Activated naive CD4-positive, alpha-beta T cell treated with anti-CD3 and anti-CD28 coated beads, Interleukin-2, amount 50 U/mL, for 24 hours (primary cell): Measurements from ENCODE around the gene MAPRE3.

Experiments
- H3K27ac Mint-ChIP-seq: one replicate; pipeline ENCODE4 v1.8.0; 2021; ENCODE audit warnings: mild to moderate bottlenecking, mixed read lengths
- H3K27me3 Mint-ChIP-seq: one replicate; pipeline ENCODE4 v1.8.0; 2021; ENCODE audit warnings: mixed read lengths
- H3K36me3 Mint-ChIP-seq: one replicate; pipeline ENCODE4 v1.8.0; 2021; ENCODE audit warnings: mixed read lengths
- H3K4me1 Mint-ChIP-seq: one replicate; pipeline ENCODE4 v1.8.0; 2021; ENCODE audit warnings: mixed read lengths
- H3K4me3 Mint-ChIP-seq: one replicate; pipeline ENCODE4 v1.8.0; 2021; ENCODE audit warnings: mild to moderate bottlenecking, mixed read lengths
- H3K9me3 Mint-ChIP-seq: one replicate; pipeline ENCODE4 v1.8.0; 2021; ENCODE audit warnings: mixed read lengths

MAPRE3 gene

GRCh38 chr2:27050996-27051901 lies 80.8 kb downstream of the MAPRE3 start, which contains the start of gene AGBL5:
Gene AGBL5 (plus strand): TSS chr2:27051668. CDS start chr2:27052959, 1,291 bp downstream.
- Mint-ChIP-seq H3K27me3 (peaks cover 4% of the 10 kb centered on the region), H3K4me3 (peak within 1 kb of the TSS; percentile 97), H3K36me3 (peaks cover 6% of the 10 kb centered on the region), H3K9me3 (peaks cover 4% of the 10 kb centered on the region), H3K4me1 (peaks cover 10% of the 10 kb centered on the region), H3K27ac (peak within 1 kb of the TSS; percentile 100)

GRCh38 chr2:27051902-27052645 lies 81.6 kb downstream of the MAPRE3 start:
- peak overlapping the region; percentile 89 for H3K4me3 Mint-ChIP-seq
- peaks cover 4% of the 10 kb centered on the region for H3K27me3 Mint-ChIP-seq
- peaks cover 6% of the 10 kb centered on the region for H3K36me3 Mint-ChIP-seq
- H3K4me1 Mint-ChIP-seq = peaks cover 10% of the 10 kb centered on the region
- peaks cover 4% of the 10 kb centered on the region for H3K9me3 Mint-ChIP-seq
- H3K27ac Mint-ChIP-seq = peak overlapping the region; percentile 84

GRCh38 chr2:27053321-27053720 lies 82.9 kb downstream of the MAPRE3 start:
- peaks cover 6% of the 10 kb centered on the region for H3K36me3 Mint-ChIP-seq
- peaks cover 4% of the 10 kb centered on the region for H3K9me3 Mint-ChIP-seq
- H3K4me1 Mint-ChIP-seq = peaks cover 10% of the 10 kb centered on the region
- H3K27me3 Mint-ChIP-seq = peaks cover 4% of the 10 kb centered on the region
- H3K4me3 Mint-ChIP-seq = peak overlapping the region; percentile 42
- H3K27ac Mint-ChIP-seq = no peak overlapping the region

- Mint-ChIP-seq H3K4me3 (no peak overlapping the region), H3K27ac (no peak overlapping the region), H3K4me1 (peaks cover 10% of the 10 kb centered on the region), H3K9me3 (peaks cover 4% of the 10 kb centered on the region), H3K36me3 (peaks cover 6% of the 10 kb centered on the region), H3K27me3 (peaks cover 4% of the 10 kb centered on the region)
These were observed 83.3 kb downstream of the MAPRE3 start for GRCh38 chr2:27053776-27054175.

- Mint-ChIP-seq H3K4me3 (no peak overlapping the region), H3K27ac (no peak overlapping the region)
These were observed 84.3 kb downstream of the MAPRE3 start for GRCh38 chr2:27054721-27055120.

GRCh38 chr2:27057184-27057583 lies 86.7 kb downstream of the MAPRE3 start:
- H3K9me3 Mint-ChIP-seq = no peaks in the 10 kb centered on the region
- H3K36me3 Mint-ChIP-seq = peaks cover 2% of the 10 kb centered on the region
- H3K27me3 Mint-ChIP-seq = no peaks in the 10 kb centered on the region
- peaks cover under 1% of the 10 kb centered on the region for H3K4me1 Mint-ChIP-seq
- no peak overlapping the region for H3K27ac Mint-ChIP-seq
- H3K4me3 Mint-ChIP-seq = no peak overlapping the region

More at GRCh38 chr2:27054721-27055120, 84.3 kb downstream of the MAPRE3 start:
- H3K36me3 Mint-ChIP-seq = peaks cover 6% of the 10 kb centered on the region
- peaks cover 7% of the 10 kb centered on the region for H3K4me1 Mint-ChIP-seq
- peaks cover 4% of the 10 kb centered on the region for H3K9me3 Mint-ChIP-seq
- peaks cover 4% of the 10 kb centered on the region for H3K27me3 Mint-ChIP-seq

GRCh38 chr2:27058210-27058609 lies 87.8 kb downstream of the MAPRE3 start:
- H3K27me3 Mint-ChIP-seq = no peaks in the 10 kb centered on the region
- H3K4me3 Mint-ChIP-seq = no peak overlapping the region
- H3K4me1 Mint-ChIP-seq = peaks cover 5% of the 10 kb centered on the region
- H3K9me3 Mint-ChIP-seq = no peaks in the 10 kb centered on the region
- peaks cover 6% of the 10 kb centered on the region for H3K36me3 Mint-ChIP-seq
- no peak overlapping the region for H3K27ac Mint-ChIP-seq

- Mint-ChIP-seq H3K27me3 (no peaks in the 10 kb centered on the region), H3K4me3 (no peak overlapping the region), H3K4me1 (peaks cover 5% of the 10 kb centered on the region), H3K36me3 (peaks cover 6% of the 10 kb centered on the region), H3K9me3 (no peaks in the 10 kb centered on the region), H3K27ac (no peak overlapping the region)
These were observed 88.8 kb downstream of the MAPRE3 start for GRCh38 chr2:27059141-27059820.

- Mint-ChIP-seq H3K9me3 (no peaks in the 10 kb centered on the region), H3K27ac (no peak overlapping the region), H3K36me3 (peaks cover 3% of the 10 kb centered on the region), H3K27me3 (no peaks in the 10 kb centered on the region), H3K4me3 (no peak overlapping the region), H3K4me1 (peaks cover 5% of the 10 kb centered on the region)
These were observed 89.9 kb downstream of the MAPRE3 start for GRCh38 chr2:27060323-27060722.

- Mint-ChIP-seq H3K36me3 (peaks cover 16% of the 10 kb centered on the region), H3K4me3 (no peak overlapping the region), H3K27me3 (no peaks in the 10 kb centered on the region), H3K4me1 (peaks cover 38% of the 10 kb centered on the region), H3K27ac (peak overlapping the region; percentile 49), H3K9me3 (no peaks in the 10 kb centered on the region)
These were observed 94.7 kb downstream of the MAPRE3 start for GRCh38 chr2:27065128-27065527.

- peaks cover 54% of the 10 kb centered on the region for H3K4me1 Mint-ChIP-seq
- no peak overlapping the region for H3K4me3 Mint-ChIP-seq
- H3K27me3 Mint-ChIP-seq = no peaks in the 10 kb centered on the region
- H3K36me3 Mint-ChIP-seq = peaks cover 18% of the 10 kb centered on the region
- H3K9me3 Mint-ChIP-seq = no peaks in the 10 kb centered on the region
- no peak overlapping the region for H3K27ac Mint-ChIP-seq
These were observed 96.9 kb downstream of the MAPRE3 start for GRCh38 chr2:27067385-27067784.

GRCh38 chr2:27069436-27069835 lies 99.0 kb downstream of the MAPRE3 start:
- H3K27me3 Mint-ChIP-seq = no peaks in the 10 kb centered on the region
- peak overlapping the region; percentile 99 for H3K4me3 Mint-ChIP-seq
- peaks cover 15% of the 10 kb centered on the region for H3K36me3 Mint-ChIP-seq
- no peaks in the 10 kb centered on the region for H3K9me3 Mint-ChIP-seq
- peak overlapping the region; percentile 73 for H3K27ac Mint-ChIP-seq
- H3K4me1 Mint-ChIP-seq = peaks cover 67% of the 10 kb centered on the region

- no peaks in the 10 kb centered on the region for H3K27me3 Mint-ChIP-seq
- H3K36me3 Mint-ChIP-seq = peaks cover 15% of the 10 kb centered on the region
- no peaks in the 10 kb centered on the region for H3K9me3 Mint-ChIP-seq
- peaks cover 73% of the 10 kb centered on the region for H3K4me1 Mint-ChIP-seq
- H3K4me3 Mint-ChIP-seq = peak overlapping the region; percentile 99
- H3K27ac Mint-ChIP-seq = peak overlapping the region; percentile 73
These were observed 99.7 kb downstream of the MAPRE3 start for GRCh38 chr2:27069961-27070618.

- peak overlapping the region; percentile 99 for H3K4me3 Mint-ChIP-seq
- peaks cover 79% of the 10 kb centered on the region for H3K4me1 Mint-ChIP-seq
- peaks cover 13% of the 10 kb centered on the region for H3K36me3 Mint-ChIP-seq
- no peaks in the 10 kb centered on the region for H3K27me3 Mint-ChIP-seq
- no peaks in the 10 kb centered on the region for H3K9me3 Mint-ChIP-seq
- peak overlapping the region; percentile 95 for H3K27ac Mint-ChIP-seq
These were observed 100.3 kb downstream of the MAPRE3 start for GRCh38 chr2:27070653-27071276.
